GM18505 (cell line): Measurements from ENCODE around the gene CPAMD8.
"Not testable (repeated sequence)": the region's sequence is repeated elsewhere in the genome, so short reads cannot be mapped to it uniquely, and the experiment has no call there.

Experiments used
- ATAC-seq: cut with Tn5 transposase; IDR thresholded peaks from one replicate; pipeline ENCODE4 v1.9.1; 2021; ENCODE audit not compliant: unreplicated experiment
- POLR2A ChIP-seq: IDR thresholded peaks from 4 replicates; pipeline ENCODE4 v1.6.1; 2011; ENCODE audit warnings: borderline replicate concordance; ENCODE audit not compliant: insufficient read depth, insufficient read length; ENCODE audit errors: extremely low read depth

CPAMD8 gene

GRCh38 chr19:16887353-16888265 lies 139.0 kb downstream of the CPAMD8 start:
- ATAC-seq: no peak

GRCh38 chr19:16886305-16886880 lies 140.2 kb downstream of the CPAMD8 start:
- TF ChIP-seq POLR2A: no peak
- ATAC-seq: no peak

More at GRCh38 chr19:16887353-16888265, 139.0 kb downstream of the CPAMD8 start:
- no peak for TF ChIP-seq POLR2A

GRCh38 chr19:16885166-16885565 lies 141.4 kb downstream of the CPAMD8 start:
- TF ChIP-seq POLR2A: no peak
- ATAC-seq: no peak

GRCh38 chr19:16883522-16883921 lies 143.1 kb downstream of the CPAMD8 start:
- no peak for TF ChIP-seq POLR2A
- no peak for ATAC-seq

- TF ChIP-seq POLR2A: no peak
- no peak for ATAC-seq
Measured at GRCh38 chr19:16882146-16882545, 144.5 kb downstream of the CPAMD8 start.

- no peak for TF ChIP-seq POLR2A
Measured at GRCh38 chr19:16880884-16881554, 145.6 kb downstream of the CPAMD8 start.

GRCh38 chr19:16878181-16878965 lies 148.2 kb downstream of the CPAMD8 start:
- no peak for ATAC-seq
- TF ChIP-seq POLR2A: no peak

More at GRCh38 chr19:16880884-16881554, 145.6 kb downstream of the CPAMD8 start:
- ATAC-seq: no peak

- TF ChIP-seq POLR2A: no peak
- no peak for ATAC-seq
Measured at GRCh38 chr19:16877581-16877980, 149.0 kb downstream of the CPAMD8 start.

- no peak for ATAC-seq
- TF ChIP-seq POLR2A: no peak
Measured at GRCh38 chr19:16876904-16877361, 149.7 kb downstream of the CPAMD8 start.

- no peak for ATAC-seq
- no peak for TF ChIP-seq POLR2A
Measured at GRCh38 chr19:16875584-16876555, 150.7 kb downstream of the CPAMD8 start.

GRCh38 chr19:16874978-16875299 lies 151.7 kb downstream of the CPAMD8 start:
- not testable (repeated sequence) for ATAC-seq
